ENCODE results near the gene PLEKHA8. TPM values are rescaled to one million over a fixed set of nuclear protein-coding genes. Genes with fewer than 3 reads are reported as not detected.

Gene PLEKHA8, protein sequence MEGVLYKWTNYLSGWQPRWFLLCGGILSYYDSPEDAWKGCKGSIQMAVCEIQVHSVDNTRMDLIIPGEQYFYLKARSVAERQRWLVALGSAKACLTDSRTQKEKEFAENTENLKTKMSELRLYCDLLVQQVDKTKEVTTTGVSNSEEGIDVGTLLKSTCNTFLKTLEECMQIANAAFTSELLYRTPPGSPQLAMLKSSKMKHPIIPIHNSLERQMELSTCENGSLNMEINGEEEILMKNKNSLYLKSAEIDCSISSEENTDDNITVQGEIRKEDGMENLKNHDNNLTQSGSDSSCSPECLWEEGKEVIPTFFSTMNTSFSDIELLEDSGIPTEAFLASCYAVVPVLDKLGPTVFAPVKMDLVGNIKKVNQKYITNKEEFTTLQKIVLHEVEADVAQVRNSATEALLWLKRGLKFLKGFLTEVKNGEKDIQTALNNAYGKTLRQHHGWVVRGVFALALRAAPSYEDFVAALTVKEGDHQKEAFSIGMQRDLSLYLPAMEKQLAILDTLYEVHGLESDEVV
- 6.3 to 6.6 TPM (median 6.4 TPM) in 5 replicates for total RNA-seq (2022; extraction: Qiagen RNA extraction; ENCODE audit: low read depth)

DNA sequence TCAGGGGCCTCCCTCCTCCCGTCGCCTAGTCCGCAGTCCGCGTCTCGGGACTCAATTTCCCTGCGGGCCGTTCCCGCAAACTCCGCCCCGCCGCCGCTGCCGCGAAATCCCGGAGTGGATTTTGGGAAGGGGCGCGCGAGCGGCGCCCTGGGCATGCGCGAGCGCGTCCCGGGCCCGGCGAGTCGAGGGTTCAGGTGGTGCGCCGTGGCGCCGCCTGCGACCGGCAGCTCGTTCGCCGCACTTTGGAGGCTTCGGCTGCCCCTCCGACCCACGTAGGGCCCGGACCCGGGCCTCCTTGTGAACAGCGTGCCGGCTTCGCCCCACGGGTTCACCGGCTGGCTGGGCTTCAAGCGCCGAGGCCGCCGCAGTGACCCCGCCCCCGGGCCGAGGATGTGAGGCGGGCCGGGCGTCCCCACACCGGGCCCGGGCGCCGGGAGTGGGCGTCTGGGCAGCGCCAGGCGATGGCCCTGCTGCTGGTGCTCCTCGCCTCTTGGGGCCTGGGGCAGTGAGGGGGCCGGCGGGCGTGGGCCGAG lies at the start of gene PLEKHA8:
TSS of gene PLEKHA8 (plus strand) at position 197 of the 533 bp plus-strand sequence. CDS start 351 bp downstream, outside the sequence.

DNA sequence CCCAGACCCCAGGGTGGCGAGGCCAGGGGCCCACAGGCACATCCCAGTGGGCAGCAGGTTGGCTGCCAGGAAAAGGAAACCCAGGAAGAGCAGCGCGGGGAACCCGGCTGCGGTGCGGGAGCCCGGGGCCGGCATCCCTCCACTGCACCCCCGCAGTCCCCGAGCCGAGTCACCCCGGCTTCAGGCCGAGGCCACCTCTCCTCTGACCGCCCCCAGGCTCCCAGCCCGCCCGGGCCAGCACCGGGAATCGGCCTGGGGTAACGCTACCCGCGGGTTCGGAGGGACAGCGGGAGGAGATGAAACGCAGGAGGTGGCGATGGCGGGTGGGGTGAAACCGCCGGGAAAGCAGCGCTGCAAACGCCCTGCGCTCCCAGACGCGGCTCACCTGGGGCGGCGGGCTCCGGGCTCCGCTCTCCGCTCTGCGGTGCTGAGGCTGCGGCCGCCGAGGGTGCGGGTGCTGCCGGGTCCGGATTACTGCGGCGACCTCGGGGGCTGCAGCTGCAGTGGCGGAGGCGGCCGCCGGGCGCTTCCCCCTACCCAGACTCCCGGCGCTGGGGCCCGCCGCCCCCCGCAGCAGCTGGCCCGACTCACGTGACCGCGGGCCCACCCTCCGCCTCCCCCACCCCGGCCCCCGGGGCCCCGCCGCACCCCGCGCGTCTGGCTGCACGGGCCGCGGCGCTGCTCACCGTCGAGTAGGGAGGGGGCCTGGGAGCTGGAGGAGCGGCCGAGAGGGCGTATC lies 38.8 kb upstream of the PLEKHA8 start, which contains the start of gene SCRN1:
TSS of gene SCRN1 (minus strand) at position 545 of the 739 bp plus-strand sequence. CDS start 20,734 bp downstream, outside the sequence.

GRCh38 chr7:30026229-30027064 lies 1.8 kb upstream of the PLEKHA8 start, which contains the start of gene FKBP14:
FKBP14 (minus strand) TSS chr7:30026702; CDS start chr7:30026508, 194 bp downstream.

GRCh38 chr7:30134611-30135300 lies 106.5 kb downstream of the PLEKHA8 start, which contains the start of gene MTURN:
MTURN (plus strand) TSS chr7:30134986; CDS start chr7:30135137, 151 bp downstream.

Other genes starting within 250 kb of the PLEKHA8 start
- 0.45 to 0.69 TPM (median 0.58 TPM) in 5 replicates for gene WIPF3, start 221.9 kb upstream of the PLEKHA8 start, total RNA-seq (2022; extraction: Qiagen RNA extraction; ENCODE audit: low read depth)
- 50.8 to 69.9 TPM (median 61.0 TPM) in 5 replicates for gene SCRN1, start 38.6 kb upstream of the PLEKHA8 start, total RNA-seq (2022; extraction: Qiagen RNA extraction; ENCODE audit: low read depth)
- 7.1 to 11.4 TPM (median 10.0 TPM) in 5 replicates for gene FKBP14, start 1.7 kb upstream of the PLEKHA8 start, total RNA-seq (2022; extraction: Qiagen RNA extraction; ENCODE audit: low read depth)
- 3.6 to 5.4 TPM (median 4.6 TPM) in 5 replicates for gene MTURN, start 106.6 kb downstream of the PLEKHA8 start, total RNA-seq (2022; extraction: Qiagen RNA extraction; ENCODE audit: low read depth)

Data from A549 treated with CpdA at 1 μM for 4 hours (cell line).